ENCODE data around the gene CALR3. TPM values are rescaled to one million over a fixed set of nuclear protein-coding genes. Genes with fewer than 3 reads are reported as not detected.
"Not testable (repeated sequence)": the region's sequence is repeated elsewhere in the genome, so short reads cannot be mapped to it uniquely, and the experiment has no call there.

CALR3 gene
- total RNA-seq, 2 experiments from 2014 or later: not detected

DNA sequence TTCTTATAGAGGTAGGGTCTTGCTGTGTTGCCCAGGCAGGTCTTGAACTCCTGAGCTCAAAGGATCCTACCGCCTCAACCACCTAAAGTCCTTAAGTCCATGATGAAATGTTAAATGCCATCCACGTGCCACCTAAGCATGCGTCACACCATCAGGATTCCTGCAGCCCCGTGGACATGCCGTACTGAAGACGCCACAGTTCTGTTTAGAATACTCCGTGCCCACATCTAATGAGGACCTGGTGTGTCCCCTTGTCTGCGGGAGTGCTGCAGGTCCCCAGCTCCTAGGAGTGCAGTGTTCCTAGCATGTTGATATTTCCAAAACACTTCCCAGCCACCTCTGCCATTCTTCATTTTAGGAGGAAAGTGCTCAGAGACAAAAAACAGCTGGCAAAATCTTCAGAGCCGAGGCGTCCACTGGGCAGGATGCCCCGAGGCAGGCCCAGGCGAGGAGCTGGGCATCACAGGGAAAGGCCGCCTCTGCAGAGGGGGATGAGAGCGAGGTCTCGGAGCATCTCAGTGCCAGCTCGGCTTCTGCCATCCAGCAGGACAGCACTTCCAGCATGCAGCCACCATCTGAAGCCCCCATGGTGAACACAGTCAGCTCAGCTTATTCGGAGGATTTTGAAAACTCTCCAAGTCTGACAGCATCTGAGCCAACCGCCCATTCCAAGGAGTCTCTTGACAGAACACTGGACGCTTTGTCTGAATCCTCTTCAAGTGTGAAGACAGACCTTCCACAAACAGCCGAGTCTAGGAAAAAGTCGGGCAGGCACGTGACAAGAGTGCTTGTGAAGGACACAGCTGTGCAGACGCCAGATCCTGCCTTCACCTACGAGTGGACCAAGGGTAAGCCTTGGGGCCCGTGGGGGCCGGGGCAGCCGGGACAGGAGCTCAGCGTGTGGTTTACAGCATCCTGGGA is 13.4 kb upstream of the CALR3 start:
- DNase-seq: no peak
- Mint-ChIP-seq H3K4me3 (no peak overlapping the region), H3K27me3 (no peaks in the 10 kb centered on the region), H3K27ac (no peak overlapping the region), H3K36me3 (ENCODE audit: low read depth) (peaks cover 10% of the 10 kb centered on the region), H3K9me3 (no peaks in the 10 kb centered on the region), H3K4me1 (ENCODE audit: low read depth) (no peaks in the 10 kb centered on the region)
- no peak for ATAC-seq
- CTCF ChIA-PET: no interaction called here
- POLR2A ChIA-PET: interaction anchor here (0.5 to 1.7 kb wide), 3 partner anchors 8 to 221 kb away, joined by 3 to 5 read pairs (median 3); no protein-coding TSS in a partner anchor
- intact Hi-C loops (cut with micrococcal nuclease): no loop called here
- TF ChIP-seq, protein P1, sequence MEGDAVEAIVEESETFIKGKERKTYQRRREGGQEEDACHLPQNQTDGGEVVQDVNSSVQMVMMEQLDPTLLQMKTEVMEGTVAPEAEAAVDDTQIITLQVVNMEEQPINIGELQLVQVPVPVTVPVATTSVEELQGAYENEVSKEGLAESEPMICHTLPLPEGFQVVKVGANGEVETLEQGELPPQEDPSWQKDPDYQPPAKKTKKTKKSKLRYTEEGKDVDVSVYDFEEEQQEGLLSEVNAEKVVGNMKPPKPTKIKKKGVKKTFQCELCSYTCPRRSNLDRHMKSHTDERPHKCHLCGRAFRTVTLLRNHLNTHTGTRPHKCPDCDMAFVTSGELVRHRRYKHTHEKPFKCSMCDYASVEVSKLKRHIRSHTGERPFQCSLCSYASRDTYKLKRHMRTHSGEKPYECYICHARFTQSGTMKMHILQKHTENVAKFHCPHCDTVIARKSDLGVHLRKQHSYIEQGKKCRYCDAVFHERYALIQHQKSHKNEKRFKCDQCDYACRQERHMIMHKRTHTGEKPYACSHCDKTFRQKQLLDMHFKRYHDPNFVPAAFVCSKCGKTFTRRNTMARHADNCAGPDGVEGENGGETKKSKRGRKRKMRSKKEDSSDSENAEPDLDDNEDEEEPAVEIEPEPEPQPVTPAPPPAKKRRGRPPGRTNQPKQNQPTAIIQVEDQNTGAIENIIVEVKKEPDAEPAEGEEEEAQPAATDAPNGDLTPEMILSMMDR (IDR thresholded peaks at IDR 0.05): no peak

DNA sequence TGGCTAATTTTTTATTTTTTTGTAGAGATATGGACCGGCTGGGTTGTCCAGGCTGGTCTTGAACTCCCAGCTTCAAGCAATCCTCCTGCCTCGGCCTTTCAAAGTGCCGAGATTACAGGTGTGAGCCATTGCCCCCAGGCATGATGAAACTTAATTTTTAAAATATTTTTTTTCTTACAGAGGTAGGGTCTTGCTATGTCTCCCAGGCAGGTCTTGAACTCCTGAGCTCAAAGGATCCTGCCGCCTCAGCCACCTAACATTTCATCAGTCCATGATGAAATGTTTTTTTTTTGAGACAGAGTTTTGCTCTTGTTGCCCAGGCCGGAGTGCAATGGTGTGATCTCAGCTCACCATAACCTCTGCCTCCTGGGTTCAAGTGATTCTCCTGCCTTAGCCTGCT is 12.6 kb upstream of the CALR3 start:
- CTCF ChIA-PET: no interaction called here
- ATAC-seq: no peak

DNA sequence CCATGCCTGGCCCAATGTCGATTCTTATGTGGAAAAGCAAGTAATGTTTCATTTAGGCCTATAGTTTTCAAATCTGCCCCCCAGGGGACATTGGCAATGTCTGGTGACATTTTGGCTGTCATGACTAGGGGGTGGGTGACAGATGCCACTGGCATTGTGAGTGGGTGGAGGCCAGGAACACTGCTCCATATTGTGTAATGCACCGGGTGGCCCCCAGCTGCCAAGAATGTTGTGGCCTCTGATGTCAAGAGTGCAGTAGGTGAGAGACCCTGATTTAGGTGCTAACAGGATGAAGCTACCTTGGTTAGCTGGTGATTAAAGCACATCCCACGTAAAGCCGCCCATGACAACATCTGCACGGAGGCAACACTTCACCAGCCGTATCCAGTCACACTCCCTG is 11.0 kb upstream of the CALR3 start:
- POLR2A ChIA-PET: no interaction called here
- DNase-seq (no peak), ATAC-seq (no peak)
- CTCF ChIA-PET: no interaction called here
- no peaks in the 10 kb centered on the region for H3K27me3 Mint-ChIP-seq
- intact Hi-C loops (cut with micrococcal nuclease): no loop called here
- TF ChIP-seq, protein P1 (IDR thresholded peaks at IDR 0.05): no peak
- no peaks in the 10 kb centered on the region for H3K4me1 Mint-ChIP-seq (ENCODE audit: low read depth)
- H3K27ac Mint-ChIP-seq: no peak overlapping the region
- H3K36me3 Mint-ChIP-seq (ENCODE audit: low read depth): peaks cover 8% of the 10 kb centered on the region
- no peak overlapping the region for H3K4me3 Mint-ChIP-seq
- no peaks in the 10 kb centered on the region for H3K9me3 Mint-ChIP-seq

More for the DNA sequence above, 12.6 kb upstream of the CALR3 start:
- TF ChIP-seq, protein P1 (IDR thresholded peaks at IDR 0.05): no peak
- intact Hi-C loops (cut with micrococcal nuclease): no loop called here
- Mint-ChIP-seq H3K27me3 (no peaks in the 10 kb centered on the region), H3K36me3 (ENCODE audit: low read depth) (peaks cover 12% of the 10 kb centered on the region), H3K9me3 (no peaks in the 10 kb centered on the region), H3K27ac (no peak overlapping the region), H3K4me1 (ENCODE audit: low read depth) (no peaks in the 10 kb centered on the region), H3K4me3 (no peak overlapping the region)
- POLR2A ChIA-PET: interaction anchor here (0.6 to 1.7 kb wide), 3 partner anchors 9 to 70 kb away, joined by 3 to 5 read pairs (median 3); no protein-coding TSS in a partner anchor
- DNase-seq: no peak

DNA sequence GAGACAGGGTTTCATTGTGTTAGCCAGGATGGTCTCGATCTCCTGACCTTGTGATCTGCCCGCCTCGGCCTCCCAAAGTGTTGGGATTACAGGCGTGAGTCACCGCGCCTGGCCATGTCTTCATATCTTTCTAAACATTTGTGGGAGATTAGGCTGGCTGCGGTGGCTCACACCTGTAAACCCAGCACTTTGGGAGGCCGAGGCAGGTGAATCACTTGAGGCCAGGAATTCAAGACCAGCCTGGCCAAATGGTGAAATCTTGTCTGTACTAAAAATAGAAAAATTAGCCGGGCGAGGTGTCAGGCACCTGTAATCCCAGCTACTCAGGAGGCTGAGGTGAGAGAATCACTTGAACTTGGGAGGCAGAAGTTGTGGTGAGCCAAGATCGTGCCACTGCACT is 10.2 kb upstream of the CALR3 start:
- POLR2A ChIA-PET; ATAC-seq; H3K4me1 Mint-ChIP-seq (ENCODE audit: low read depth); DNase-seq; H3K4me3 Mint-ChIP-seq; H3K27ac Mint-ChIP-seq; intact Hi-C loops (cut with micrococcal nuclease); H3K36me3 Mint-ChIP-seq (ENCODE audit: low read depth); H3K27me3 Mint-ChIP-seq; H3K9me3 Mint-ChIP-seq: not testable (repeated sequence)
- CTCF ChIA-PET: interaction anchor here (0.6 kb wide), 1 partner anchor 560 kb away, joined by 3 read pairs; no protein-coding TSS in a partner anchor

DNA sequence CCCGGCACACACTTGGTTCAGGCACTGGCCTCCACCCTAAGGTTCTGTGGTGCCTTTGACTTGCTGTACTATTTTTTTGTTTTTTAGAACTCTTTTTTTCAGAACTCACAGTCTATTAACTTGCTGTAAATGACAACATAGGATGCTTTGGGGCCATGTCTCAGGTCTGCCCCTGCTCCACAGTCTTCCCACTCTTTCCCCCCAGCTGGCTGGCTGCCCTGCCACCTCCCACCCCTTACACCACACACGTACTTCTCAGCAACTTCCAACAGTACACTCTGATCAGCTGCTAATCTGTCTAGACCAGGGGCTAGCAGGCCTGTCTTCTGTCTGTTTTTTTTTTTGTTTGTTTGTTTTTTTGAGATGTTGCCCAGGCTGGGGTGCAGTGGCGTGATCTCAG is 8.3 kb upstream of the CALR3 start:
- no peak for ATAC-seq
- no peak overlapping the region for H3K4me3 Mint-ChIP-seq
- H3K27ac Mint-ChIP-seq: no peak overlapping the region
- DNase-seq: no peak
- H3K9me3 Mint-ChIP-seq: no peaks in the 10 kb centered on the region
- intact Hi-C loops (cut with micrococcal nuclease): no loop called here
- no peaks in the 10 kb centered on the region for H3K4me1 Mint-ChIP-seq (ENCODE audit: low read depth)
- CTCF ChIA-PET: no interaction called here
- TF ChIP-seq, protein P1 (IDR thresholded peaks at IDR 0.05): no peak
- peaks cover 11% of the 10 kb centered on the region for H3K36me3 Mint-ChIP-seq (ENCODE audit: low read depth)
- no peaks in the 10 kb centered on the region for H3K27me3 Mint-ChIP-seq
- POLR2A ChIA-PET: no interaction called here

All from activated CD8-positive, alpha-beta T cell treated with anti-CD3 and anti-CD28 coated beads for 36 hours (primary cell).